ENCODE results near the gene FUT3.

Gene FUT3

GRCh38 chr19:5808120-5808816, 43.0 kb downstream of the FUT3 start:
- no peak for DNase-seq
- intact Hi-C loops (cut with DNase I): no loop called here

GRCh38 chr19:5806905-5807304, 44.3 kb downstream of the FUT3 start:
- intact Hi-C loops (cut with DNase I): no loop called here
- DNase-seq: no peak

DNA sequence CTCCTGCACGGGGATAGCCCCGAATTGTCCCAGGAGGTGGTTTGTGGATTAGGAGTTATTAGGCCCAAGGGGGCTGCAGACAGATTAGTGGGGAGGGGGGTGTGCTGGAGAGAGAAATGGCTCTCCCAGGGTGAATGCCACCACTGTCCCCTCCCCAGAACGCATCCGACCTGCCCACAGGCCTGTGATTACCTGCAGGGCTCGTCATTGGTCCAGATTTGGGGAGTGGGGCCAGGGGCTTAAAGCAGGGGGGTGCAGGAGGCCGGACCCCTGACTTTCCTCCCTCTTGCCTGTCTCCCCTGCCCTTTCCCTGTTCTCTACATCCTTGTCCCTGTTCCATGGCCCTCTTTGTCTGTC, 45.1 kb downstream of the FUT3 start:
- no peak for DNase-seq
- intact Hi-C loops (cut with DNase I): no loop called here

GRCh38 chr19:5805462-5806132, 45.7 kb downstream of the FUT3 start:
- peak in 11 of 42 donors; percentile 17 to 60 (median 37) for DNase-seq
- intact Hi-C loops (cut with DNase I): no loop called here

- no peak for DNase-seq
- intact Hi-C loops (cut with DNase I): no loop called here
These were observed 46.5 kb downstream of the FUT3 start, which contains the start of gene NRTN for GRCh38 chr19:5804516-5805461. Gene NRTN, plus strand, starts transcription at chr19:5805067. Its CDS starts 19,099 bp downstream, at chr19:5824166.

GRCh38 chr19:5803752-5804515, 47.3 kb downstream of the FUT3 start:
- intact Hi-C loops (cut with DNase I): no loop called here

GRCh38 chr19:5803441-5803751, 47.9 kb downstream of the FUT3 start:
- intact Hi-C loops (cut with DNase I): no loop called here
- DNase-seq: no peak

More at GRCh38 chr19:5803752-5804515, 47.3 kb downstream of the FUT3 start:
- DNase-seq: peak in 36 of 42 donors; percentile 25 to 80 (median 55)

DNA sequence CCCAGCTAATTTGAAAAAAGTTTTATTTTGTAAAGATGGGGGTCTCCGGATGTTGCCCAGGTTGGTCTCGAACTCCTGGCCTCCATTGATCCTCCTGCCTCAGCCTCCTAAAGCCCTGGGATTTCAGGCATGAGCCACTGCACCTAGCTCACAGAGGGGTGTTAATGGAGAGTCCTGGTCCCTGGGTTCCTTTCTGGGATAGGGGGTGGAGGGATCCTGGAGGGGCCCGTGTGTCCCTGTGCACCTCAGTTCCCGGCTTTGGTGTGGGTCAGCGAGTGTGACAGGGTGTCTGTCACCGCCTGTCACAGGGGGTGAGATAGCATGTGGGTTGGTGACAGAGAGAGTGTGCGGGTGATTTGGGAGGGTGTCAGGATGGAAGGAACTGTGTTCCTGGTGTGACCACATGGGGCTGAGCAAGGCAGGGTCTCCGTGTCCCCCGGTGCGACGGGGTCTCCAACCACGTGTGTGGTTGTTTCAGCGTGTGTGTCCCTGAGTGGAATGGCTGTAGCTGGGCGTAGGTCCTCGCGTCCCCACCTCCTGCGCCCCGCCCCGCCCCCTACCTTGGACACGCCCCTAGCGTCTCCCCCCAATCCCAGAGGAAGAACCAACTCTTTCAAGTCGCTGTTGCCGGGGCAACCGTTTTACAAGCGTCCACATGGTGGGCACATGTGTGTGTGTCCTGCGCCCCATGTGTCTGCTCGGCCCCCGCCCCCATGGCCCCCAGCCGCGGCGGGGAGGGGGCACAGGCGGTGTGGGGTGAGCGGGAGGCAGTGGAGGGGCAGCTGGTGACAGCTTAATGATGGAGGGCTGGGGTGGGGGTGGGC, 49.2 kb downstream of the FUT3 start:
- no peak for DNase-seq
- intact Hi-C loops (cut with DNase I): no loop called here

DNA sequence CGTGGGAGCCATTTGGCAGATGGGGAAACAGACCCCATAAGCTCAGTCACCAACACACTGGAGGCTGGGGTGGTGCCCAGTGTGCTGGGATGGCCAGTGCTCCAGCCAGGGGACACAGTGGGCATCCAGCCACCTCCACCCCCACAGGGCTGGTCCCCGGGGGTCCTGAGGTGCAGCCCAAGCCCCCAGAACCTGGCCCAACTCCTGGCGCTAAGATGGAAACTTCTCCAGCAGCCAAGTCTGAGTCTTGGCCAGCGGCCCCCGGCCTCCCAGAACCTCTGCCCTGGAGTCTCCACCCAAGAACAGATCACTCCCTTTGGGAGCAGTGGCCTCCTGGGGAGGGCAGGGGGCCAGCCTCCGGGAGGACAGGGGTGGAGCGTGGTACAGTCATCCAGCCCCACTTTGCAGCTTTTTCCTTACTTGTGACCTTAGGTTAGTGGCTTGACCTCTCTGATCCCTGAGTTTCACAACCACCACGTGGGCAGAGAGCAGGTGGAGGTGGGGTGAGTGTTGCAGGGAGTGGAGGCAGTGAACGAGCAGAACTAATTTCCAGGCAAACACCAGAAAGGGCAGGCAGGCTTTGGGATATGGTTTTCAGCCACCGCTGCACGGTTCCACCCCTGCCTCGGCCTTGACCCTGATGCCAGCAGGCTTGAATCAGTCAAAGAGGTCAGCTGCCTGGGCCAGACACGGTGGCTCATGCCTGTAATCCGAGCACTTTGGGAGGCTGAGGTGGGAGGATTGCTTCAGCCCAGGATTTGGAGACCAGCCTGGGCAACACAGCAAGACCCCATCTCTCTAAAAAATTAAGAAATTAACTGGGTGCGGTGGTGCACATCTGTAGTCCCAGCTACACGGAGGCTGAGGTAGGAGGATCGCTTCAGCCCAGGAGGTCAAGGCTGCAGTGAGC, 50.6 kb downstream of the FUT3 start:
- intact Hi-C loops (cut with DNase I): no loop called here
- no peak for DNase-seq

DNA sequence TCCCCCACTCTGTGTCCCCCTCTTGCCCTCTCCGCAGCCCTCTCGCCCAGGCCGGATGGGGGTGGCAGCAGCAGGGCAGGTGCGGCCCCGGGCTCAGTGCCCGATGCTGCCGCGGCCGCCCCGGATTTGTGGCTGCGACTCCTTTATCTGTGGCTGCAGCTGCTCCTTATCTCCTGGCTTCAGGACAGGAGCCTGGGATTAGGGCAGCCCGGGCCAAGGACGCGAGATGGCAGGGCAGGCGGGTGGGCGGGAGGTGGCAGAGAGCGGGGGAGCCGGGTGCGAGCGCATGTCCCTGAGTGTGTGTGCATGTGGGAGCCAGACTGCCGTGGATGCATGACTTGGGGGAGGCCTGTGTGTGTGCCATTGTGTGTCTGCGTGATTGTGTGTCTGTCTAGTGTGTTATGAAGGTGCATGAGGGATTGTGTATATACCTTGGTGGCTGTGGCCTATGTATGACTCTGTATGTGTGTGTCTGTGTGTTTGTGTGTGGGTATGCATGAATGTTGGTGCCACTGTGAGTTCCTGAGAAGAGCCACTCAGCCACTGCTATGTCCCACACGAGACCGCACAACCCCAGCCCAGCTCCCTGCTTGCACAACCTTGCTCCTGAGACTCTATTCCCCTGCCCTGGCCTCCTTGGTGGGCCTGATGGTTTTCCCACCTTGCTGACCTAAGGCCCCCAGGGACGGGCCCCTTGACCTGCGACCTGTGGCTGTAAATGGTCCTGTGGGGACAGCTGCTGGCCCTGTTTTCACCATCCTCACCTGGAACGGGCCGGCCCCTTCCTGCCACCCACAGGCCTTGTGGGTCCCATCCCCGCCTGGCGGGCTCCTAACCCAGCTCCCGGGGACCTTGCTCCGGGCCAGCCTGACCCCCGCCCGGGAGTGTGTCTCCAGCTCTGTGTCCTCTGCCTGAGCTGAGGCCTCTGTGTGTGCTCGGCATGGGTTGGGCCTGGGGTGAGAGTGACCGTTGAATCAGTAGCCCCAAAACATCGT, 51.7 kb downstream of the FUT3 start:
- DNase-seq: peak in 1 of 42 donors; percentile 41
- intact Hi-C loops (cut with DNase I): no loop called here

- intact Hi-C loops (cut with DNase I): no loop called here
- DNase-seq: no peak
These were observed 53.0 kb downstream of the FUT3 start for GRCh38 chr19:5798244-5798643.

DNA sequence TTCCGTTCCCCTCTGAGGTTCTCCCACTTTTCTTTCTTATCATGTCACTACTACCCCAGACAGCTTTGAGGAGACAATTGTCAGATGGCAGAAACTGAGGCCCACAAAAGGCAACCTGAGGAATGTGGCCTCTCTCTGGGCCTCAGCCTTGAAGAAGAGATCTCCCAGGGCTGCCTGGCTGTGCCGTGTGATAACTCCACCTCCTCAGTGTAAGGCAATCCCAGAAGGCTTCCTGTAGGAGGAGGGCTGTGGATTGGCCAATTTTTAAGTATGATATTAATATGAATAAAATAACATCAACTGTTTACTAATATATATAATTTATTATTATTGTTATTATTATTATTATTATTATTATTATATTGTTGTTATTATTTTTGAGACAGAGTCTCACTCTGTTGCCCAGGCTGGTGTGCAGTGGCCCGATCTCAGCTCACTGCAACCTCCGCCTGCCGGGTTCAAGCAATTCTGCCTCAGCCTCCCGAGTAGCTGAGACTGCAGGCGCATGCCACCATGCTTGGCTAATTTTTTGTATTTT, 55.8 kb downstream of the FUT3 start:
- intact Hi-C loops (cut with DNase I): no loop called here
- DNase-seq: no peak

GRCh38 chr19:5793188-5793587, 58.1 kb downstream of the FUT3 start:
- intact Hi-C loops (cut with DNase I): no loop called here
- DNase-seq: no peak
